Stimulated activated naive CD4-positive, alpha-beta T cell treated with Interleukin-2 at 50 U/mL for 16 hours (primary cell): ENCODE data around the gene CCT2.
"Not testable (repeated sequence)": the region's sequence is repeated elsewhere in the genome, so short reads cannot be mapped to it uniquely, and the experiment has no call there.

Experiments used
- DNase-seq: peaks from one replicate; lab custom pipeline; 2025; lab: John Stamatoyannopoulos, UW

The CCT2 gene

DNA sequence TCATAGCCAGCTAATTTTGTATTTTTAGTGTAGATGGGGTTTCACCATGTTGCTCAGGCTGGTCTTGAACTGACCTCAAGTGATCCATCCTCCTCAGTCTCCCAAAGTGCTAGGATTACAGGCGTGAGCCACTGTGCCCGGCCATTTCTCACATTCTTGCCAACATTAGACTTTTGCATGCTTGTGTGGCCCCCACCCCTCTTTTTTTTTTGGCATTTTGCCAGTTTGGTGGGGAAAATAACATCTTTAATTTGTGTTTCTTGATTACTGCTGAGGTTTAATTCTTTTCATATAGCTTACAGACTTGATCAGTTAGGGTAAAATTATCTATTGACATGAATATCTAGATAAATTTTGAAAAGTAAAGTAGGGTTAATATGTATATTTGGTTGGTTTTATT, 3.8 kb downstream of the CCT2 start:
- no peak for DNase-seq

DNA sequence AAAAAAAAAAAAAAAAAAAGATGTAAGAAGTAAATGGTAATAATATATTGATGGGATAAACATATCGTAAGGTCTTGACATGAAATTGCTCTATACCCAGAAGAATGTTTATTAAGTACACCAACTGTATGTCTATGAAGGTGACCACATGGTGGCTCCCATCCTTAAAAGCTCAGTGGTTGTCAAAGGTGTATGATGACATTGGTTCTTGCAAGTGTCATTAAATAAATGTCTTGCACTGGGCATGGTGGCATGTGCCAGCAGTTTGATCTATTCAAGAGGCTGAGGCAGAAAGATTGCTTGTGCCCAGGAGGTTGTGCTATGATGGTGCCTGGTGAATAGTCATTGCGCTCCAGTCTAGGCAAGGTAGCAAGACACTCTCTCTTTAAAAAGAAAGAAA, 10.4 kb downstream of the CCT2 start:
- no peak for DNase-seq

DNA sequence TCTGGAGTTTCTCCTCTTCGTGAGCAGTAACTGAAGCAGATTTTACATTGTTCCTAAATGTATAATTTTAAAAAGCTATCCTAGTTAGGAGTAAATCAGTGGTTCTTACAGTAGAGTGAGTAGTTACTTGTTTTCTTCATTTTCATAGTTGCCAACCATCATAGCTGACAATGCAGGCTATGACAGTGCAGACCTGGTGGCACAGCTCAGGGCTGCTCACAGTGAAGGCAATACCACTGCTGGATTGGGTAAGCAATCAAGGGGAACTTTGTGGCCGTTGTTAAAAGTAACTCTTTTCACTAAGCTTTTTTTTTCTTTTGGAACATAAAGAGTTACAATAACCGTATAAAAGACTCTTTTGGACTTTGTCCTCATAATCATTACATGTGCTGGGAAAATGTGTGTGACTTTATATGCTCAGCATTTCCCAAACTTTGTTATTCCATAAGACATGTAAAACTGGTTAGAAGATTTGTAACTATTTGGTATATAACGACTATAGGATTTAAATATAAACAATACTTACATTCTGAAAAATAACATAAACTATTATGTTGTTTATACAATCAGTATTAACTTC, 13.0 kb downstream of the CCT2 start:
- no peak for DNase-seq

DNA sequence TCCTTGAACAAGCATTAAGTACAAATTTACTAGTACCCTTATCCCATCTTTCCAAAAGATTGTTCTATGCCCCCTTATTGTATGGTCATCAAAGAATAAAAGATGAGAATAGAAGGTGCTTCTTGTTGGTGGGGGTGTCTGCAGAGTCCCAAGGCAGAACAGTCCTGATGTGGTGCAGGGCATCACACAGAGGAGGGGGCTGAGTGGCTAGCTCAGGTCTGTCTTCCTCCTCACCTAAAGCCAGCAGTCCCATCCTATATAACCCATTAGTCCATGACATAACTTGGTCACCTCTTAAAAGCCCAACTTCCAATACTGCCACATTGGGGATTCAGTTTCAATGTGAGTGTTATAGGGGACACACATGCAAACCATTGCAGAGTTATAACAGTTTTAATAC, 15.5 kb downstream of the CCT2 start:
- DNase-seq, result no peak

DNA sequence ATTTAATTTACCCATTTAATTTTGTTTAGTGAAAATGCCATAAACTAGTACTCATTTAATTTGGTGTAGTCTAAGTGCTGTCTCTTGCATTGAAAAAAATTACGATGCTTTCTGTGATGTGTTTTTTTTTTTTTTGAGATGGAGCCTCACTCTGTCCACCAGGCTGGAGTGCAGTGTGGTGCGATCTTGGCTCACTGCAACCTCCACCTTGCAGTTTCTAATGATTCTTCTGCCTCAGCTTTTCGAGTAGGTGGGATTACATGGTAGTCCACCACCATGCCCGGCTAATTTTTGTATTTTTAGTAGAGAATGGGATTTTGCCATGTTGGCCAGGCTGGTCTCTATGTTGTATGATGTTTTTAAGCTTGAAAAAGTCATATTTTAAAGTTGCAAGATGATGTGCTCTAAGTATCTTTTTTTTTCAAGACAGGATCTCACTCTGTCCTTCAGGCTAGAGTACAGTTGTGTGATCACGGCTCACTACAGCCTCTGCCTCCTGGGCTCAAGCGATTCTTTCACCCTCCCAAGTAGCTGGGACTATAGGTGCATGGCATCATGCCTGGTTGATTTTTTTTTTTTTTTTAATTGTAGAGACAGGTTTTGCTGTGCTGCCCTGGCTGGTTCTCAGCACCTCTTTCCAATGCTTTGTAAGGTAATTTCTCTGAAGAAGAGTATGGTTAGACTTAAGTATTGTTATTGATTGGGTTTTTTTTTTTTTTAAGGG, 16.9 kb downstream of the CCT2 start:
- DNase-seq, result no peak

DNA sequence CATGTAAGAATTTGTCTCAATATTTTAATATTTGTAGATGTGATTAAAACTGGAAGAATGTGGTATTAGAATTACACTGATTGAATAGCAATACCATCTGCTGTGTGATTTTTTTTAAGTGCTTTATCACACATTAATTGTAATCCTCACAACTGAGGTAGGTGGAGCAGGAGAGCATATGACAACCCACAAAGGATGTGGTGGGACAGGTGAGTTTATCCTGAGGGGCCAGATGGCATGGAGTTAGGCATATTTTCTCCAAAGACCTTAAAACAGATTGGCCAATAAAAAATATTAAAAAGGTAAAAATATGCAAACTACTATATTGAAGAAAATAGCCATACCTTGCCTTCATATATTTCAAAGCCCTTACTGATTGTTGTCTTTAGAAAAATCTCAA, 17.7 kb downstream of the CCT2 start:
- no peak for DNase-seq

DNA sequence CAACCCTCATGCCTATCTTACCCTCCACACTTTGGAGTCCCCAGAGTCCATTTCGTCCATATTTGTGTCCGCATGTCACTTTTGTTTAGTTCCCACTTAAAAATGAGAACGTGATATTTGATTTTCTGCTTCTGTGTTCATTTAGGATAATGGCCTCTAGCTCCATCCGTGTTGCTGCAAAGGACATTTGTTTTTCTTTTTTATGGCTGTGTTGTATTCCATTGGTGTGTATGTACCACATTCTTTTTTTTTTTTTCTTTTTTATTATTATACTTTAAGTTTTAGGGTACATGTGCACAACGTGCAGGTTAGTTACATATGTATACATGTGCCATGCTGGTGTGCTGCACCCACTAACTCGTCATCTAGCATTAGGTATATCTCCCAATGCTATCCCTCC, 18.3 kb downstream of the CCT2 start:
- DNase-seq, result not testable (repeated sequence)

DNA sequence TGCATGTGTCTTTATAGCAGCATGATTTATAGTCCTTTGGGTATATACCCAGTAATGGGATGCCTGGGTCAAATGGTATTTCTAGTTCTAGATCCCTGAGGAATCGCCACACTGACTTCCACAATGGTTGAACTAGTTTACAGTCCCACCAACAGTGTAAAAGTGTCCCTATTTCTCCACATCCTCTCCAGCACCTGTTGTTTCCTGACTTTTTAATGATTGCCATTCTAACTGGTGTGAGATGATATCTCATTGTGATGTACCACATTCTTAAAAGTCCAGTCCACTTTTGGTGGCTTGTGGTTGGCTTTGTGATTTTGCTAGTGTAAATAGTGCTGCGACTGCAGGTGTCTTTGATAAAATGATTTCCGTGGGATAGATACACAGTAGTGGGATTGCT, 19.0 kb downstream of the CCT2 start:
- not testable (repeated sequence) for DNase-seq

DNA sequence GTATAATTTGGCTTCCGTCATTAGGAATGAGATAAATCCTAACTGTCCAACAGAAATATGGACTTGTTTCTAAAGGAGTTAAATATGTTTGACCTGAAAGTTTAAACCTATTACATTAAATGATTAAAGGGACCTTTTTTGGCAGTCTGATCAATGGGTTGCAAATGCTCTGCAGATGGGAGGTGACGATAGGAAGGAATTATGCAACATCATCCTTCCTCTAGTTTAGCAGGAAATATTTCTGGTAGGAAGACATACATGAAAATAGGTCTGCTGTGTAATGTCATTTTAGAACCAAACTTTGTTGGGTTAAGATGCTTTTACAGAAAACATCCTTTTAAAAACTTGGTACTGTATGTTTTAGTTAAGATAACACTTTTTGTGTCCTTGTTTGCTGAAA, 22.9 kb downstream of the CCT2 start:
- DNase-seq, result no peak

DNA sequence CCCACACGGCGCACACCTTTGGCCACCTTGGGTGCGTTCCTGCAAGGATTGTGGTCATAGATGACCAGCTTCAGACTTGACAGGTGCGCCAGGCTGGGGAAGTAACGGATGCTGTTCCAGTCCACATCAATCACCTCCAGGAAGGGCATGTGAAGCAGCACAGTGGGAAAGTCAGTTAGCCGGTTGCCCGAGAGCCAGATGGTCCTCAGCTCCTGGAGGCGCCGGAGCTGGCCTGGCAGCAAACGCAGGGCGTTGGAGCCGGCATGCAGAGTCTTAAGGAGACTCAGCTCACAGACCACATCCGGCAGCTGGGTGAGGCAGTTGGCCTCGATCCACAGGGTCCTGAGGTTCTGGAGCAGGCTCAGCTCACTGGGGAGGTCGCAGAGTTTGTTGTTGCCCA, 24.9 kb downstream of the CCT2 start:
- DNase-seq, result no peak

DNA sequence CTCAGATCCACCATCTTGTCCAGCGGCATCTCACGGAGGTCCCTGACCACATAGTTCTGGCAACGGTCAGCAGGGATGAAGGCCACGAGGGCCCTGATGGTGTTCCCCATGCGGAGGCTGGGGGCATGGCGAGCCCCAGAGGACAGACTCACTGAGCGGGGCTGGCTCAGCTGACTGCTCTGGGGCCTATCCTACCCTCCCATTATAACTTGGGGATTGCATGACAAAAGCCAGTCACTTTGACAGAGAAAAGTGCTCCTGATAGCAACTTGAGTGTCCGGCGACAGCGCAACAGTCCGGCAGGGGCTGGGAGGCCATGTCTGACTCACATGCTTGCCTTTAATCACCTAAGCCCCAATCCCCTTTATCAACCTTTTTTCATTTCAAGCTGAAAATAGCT, 25.5 kb downstream of the CCT2 start, which contains the start of gene LRRC10:
Gene LRRC10 (minus strand): TSS at position 179 of the 400 bp plus-strand sequence. CDS start 69 bp downstream, at position 110.
- no peak for DNase-seq

DNA sequence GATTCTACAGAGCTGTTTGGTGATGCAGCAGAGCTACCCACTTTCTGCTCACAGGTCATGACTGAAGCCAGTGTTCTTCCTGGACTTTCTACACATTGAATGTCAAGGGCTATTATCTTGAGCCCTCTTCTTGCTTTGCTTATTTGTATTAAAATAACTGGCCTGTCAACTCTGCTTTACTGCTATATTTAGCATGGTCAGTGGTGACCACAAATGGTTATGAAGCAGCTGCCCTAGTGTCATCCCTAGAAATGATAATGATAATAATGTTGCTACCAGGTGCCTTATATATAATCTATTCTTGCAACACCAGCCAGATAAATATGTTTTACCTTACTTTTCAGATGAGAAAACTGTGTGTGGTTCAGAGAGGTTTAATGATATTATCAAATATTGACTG, 28.1 kb downstream of the CCT2 start:
- no peak for DNase-seq

DNA sequence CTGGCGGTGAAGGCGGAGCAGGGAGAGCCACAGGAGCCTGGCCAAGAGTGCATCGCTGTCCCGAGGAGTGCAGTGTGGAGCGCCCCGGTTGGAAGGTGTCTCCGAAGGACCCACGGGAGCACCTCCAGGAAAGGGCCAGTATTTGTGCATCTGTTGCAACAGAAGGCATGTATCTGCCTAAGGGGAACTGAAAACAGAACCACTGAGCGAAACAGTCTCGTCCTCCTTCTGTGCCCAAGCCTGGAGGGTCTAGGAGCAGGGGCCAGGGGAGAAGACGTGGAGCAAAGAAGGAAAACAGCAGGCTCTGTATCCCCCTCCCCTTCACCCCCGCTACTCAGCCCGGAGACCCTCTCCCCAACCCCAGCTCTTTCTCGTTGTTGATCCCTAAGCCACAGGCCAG, 30.8 kb downstream of the CCT2 start:
- no peak for DNase-seq

DNA sequence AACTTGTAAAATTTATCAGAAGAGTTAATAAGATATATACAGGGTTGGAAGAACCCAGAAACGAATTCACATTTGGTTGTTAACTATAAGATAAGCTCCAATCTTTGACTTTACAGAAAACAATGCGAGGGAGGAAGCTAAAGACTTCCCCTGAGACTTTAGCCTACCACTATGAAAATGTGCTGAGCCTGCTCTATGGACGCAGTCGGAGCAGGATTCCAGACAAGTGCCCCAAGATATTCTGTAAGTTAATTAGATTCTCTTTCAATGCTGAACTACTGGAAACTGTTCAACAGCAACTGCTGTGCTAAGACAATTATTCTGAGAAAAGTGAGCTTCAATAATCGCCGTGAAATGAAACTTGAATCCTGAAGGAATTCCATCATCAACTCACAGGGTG, 33.8 kb downstream of the CCT2 start:
- DNase-seq, result no peak

DNA sequence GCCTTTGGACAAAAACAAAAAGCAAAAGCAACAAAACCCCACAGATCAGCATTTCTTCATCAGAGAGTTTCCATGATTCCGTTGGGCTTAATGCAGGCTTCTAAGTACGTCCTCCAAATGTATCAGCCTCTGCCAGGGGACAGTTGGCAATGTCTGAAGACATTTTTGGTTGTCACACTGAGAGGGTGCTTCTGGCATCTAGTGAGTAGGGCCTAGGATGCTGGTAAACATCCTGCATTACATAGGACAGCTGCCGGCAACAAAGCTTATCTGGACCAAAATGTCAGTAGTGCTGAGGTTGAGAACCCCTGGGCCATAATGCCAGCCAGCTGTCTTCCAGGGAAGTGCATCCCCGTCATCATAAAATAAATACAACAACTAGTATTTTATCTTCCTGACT, 34.8 kb downstream of the CCT2 start:
- DNase-seq, result no peak

DNA sequence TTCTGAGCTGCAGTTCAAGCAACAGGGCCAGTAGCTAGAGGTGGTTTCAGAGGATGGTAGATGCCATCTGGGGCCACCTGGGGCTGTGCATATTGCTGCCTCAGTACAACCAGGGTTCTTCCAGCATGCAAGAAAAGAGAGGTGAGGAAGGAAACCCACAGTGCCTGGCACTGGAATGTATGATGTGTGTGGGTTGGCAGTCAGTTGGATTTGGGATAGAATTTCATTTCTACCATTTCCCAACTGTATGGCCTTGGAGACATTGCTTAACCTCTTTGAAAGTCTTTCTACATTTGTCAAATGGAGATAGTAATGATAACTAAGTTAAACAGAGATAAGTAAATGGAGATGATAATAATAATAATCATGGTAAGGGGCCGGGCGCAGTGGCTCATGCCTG, 35.7 kb downstream of the CCT2 start:
- DNase-seq, result no peak

DNA sequence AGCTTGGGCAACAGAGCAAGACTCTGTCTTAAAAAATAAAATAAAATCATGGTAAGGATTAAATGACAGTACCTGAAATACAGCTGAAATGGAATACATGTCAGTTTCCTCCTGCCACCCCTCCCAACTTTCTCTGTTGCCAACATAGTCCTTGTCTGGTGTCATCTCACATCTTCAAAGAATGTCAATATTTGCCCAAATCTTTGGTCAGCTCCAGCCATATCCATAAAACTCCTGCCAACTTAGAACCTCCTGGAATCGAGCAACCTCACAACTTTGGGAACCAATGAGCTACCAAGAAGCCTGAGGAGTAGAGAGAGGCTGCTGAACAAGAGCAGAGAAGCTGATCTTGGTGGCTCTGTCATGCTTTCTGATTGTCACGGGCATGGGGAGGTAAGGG, 36.3 kb downstream of the CCT2 start:
- no peak for DNase-seq

DNA sequence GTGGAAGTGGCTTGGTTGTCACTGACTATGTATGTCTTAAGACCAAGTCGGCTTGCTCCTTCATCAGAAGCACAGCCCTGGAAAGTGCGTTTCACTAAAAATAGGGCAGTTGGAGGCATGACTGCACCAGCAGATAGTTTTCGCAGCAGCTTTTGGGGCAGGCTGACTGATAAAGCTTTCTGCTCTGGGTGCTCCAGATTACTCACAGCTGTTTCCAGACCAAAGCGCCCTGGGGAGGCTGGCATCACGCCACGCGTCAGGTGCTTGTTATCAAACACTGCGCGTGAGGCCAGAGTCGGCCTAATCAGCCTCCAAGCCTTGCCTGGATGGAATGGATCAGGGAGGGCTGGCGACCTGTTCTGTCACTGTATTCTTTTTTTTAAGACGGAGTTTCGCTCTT, 38.7 kb downstream of the CCT2 start:
- no peak for DNase-seq

DNA sequence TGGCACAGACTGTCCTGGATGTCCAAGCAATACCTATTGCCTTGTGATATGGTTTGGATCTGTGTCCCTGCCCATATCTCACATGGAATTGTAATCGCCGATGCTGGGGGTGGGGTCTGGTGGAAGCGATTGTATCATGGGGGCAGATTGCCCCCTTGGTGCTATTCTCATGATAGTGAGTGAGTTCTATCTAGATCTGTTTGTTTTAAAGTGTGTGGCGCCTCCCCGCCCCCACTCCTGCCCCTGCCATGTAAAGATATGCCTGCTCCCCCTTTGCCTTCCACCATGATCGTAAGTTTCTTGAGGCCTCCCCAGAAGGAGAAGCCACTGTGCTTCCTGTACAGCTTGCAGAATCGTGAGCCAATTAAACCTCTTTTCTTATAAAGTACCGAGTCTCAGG, 42.2 kb downstream of the CCT2 start:
- DNase-seq, result no peak

DNA sequence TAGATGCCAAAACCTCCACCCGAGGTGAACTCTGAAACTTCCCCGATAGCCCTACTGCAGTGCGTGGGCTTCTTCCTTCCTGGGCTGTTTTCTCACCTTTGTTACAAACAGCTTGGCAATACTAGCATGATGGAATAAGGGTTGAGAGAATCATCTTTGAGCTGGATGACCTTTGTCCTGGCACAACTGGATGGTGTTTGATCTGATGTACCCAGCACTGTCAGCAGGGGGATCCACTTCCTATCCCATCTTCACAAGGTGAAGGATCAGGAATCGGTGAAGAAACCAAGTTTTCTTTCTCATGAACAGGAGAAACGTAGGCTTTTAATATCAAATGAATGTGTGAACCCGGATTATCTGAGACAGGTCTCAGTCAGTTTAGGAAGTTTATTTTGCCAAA, 44.9 kb downstream of the CCT2 start:
- DNase-seq, result no peak

DNA sequence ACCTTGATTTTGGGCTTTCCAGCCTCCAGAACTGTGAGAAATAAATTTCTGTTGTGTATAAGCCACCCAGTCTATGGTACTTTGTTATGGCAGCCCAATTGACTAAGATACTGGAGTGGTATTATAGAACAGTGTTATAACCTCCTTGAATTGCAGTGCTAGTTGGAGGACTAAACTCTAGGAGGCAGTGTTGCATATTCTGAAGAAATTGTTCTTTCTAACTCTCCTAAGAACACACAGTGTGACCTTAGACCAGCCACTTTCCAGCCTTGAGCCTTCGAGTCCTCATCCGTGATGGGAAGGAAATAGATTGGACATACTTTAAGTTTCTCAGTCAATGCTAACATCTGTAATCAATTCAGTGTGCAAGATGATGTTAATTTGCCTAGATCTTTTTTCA, 47.8 kb downstream of the CCT2 start:
- DNase-seq, result no peak

DNA sequence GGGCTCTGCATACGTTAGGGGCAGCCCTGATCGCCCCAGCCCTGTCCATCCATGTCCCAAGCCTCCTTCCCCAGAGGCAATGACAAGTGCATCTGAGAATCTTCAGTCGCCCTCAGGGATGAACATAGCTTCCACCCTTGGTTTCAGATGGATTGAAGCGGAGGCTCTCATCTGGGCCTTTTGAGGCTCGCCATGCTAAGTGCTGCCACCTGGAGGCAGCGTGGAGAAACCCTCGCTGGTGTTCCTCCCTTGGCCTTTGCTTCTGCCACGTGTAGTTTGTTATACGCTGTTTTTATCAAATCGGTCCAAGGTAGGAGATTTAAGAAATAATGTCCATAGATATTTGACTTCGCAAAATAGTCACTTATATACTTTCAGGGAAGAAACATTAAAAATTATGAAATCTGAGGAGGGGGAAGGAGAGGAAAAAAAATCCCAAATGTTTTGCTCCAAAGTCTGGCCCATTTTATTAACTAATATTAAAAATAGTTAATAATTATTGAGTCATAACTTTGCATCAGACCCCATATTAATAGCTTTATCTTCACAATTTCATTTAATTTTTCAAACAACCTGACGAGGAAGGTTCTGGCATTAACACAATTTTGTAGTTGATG, 54.2 kb downstream of the CCT2 start:
- peak; percentile 42 for DNase-seq

DNA sequence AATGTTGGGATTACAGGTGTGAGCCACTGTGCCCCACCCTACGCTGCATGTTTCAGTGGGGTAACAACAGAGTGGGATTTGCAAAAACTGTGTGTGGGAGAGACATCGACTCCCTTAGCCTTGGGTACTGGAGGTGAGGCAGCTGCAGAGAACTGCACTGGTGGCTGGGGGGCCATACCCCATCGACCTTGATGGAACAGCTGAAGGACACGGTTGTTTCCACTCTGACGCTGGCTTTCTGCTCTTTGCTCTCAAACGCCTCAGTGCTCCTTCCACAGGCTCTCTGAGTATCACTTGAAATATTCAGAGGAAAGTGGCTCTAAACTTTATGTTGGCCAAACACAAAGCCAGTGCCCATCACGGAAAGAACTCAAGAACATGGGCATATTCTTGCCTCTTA, 56.3 kb downstream of the CCT2 start:
- no peak for DNase-seq

DNA sequence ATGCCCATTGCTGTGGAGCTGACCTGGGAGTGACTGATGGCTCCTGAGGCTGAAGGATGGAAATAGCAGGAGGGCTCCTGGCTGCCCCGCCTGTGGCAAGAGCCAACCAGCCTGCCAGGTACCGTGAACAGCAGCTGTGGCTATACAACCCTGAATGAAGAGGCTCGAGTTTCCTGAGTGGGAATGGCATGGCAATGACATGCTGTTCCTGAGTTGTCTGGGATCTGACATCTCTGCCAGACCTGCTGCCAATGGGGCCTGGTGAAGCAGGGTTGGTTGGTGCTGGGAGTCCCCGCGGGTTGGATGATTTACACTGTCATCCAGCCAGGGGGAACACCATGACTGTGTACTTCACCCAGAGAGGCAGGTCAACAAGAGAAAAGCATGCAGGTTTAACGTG, 57.3 kb downstream of the CCT2 start:
- DNase-seq, result no peak
